Astrocyte (in vitro differentiated cells and primary cell): ENCODE data around the gene P2RX4. TPM values are rescaled to one million over a fixed set of nuclear protein-coding genes. Genes with fewer than 3 reads are reported as not detected.

Experiments used
- DNase-seq: peaks from one replicate; pipeline ENCODE4 v3.0.0-alpha.2; 2010; ENCODE audit warnings: low read depth
- FAIRE-seq: peaks from 2 replicates; lab custom pipeline; 2011; peaks lifted over from hg19 to GRCh38; lab: Jason Lieb, UNC
- H2AFZ ChIP-seq: 2 replicates; pipeline ENCODE4 v1.6.0; 2012; ENCODE audit warnings: low read depth, low read length, inconsistent platforms
- H3K27ac ChIP-seq: 2 replicates; pipeline ENCODE4 v1.5.1; 2011; ENCODE audit warnings: low read depth, low read length, inconsistent platforms
- H3K27me3 ChIP-seq: 2 replicates; pipeline ENCODE4 v1.6.0; 2011; ENCODE audit warnings: low read length, inconsistent platforms; ENCODE audit not compliant: insufficient read depth
- H3K36me3 ChIP-seq: 2 replicates; pipeline ENCODE4 v1.5.1; 2011; ENCODE audit warnings: low read length, inconsistent platforms; ENCODE audit not compliant: insufficient read depth
- H3K4me1 ChIP-seq: 2 replicates; pipeline ENCODE4 v1.5.1; 2011; ENCODE audit warnings: low read length, inconsistent platforms; ENCODE audit not compliant: insufficient read depth
- H3K4me2 ChIP-seq: 2 replicates; pipeline ENCODE4 v1.6.0; 2012; ENCODE audit warnings: low read length, inconsistent platforms
- H3K4me3 ChIP-seq: 2 replicates; pipeline ENCODE4 v1.5.1; 2011; ENCODE audit warnings: low read depth, mild to moderate bottlenecking, low read length, inconsistent platforms; ENCODE audit not compliant: insufficient read depth
- H3K79me2 ChIP-seq: 2 replicates; pipeline ENCODE4 v1.6.0; 2012; ENCODE audit warnings: mild to moderate bottlenecking, low read length, inconsistent platforms; ENCODE audit not compliant: insufficient read depth
- H3K9ac ChIP-seq: 2 replicates; pipeline ENCODE4 v1.6.0; 2012; ENCODE audit warnings: mild to moderate bottlenecking, low read length, inconsistent platforms
- H3K9me3 ChIP-seq: 2 replicates; pipeline ENCODE4 v1.5.1; 2012; ENCODE audit warnings: low read depth, mild to moderate bottlenecking, low read length, inconsistent platforms; ENCODE audit not compliant: insufficient read depth
- H4K20me1 ChIP-seq: 2 replicates; pipeline ENCODE4 v1.6.0; 2012; ENCODE audit warnings: low read length, inconsistent platforms; ENCODE audit not compliant: insufficient read depth
- H3K27ac Mint-ChIP-seq: one replicate; pipeline ENCODE4 v1.8.0; 2021; ENCODE audit warnings: mild to moderate bottlenecking, mixed read lengths; ENCODE audit not compliant: unreplicated experiment
- H3K27me3 Mint-ChIP-seq: one replicate; pipeline ENCODE4 v1.8.0; 2021; ENCODE audit warnings: low read depth, mixed read lengths; ENCODE audit not compliant: unreplicated experiment
- H3K36me3 Mint-ChIP-seq: one replicate; pipeline ENCODE4 v1.8.0; 2021; ENCODE audit warnings: low read depth, mixed read lengths; ENCODE audit not compliant: unreplicated experiment
- H3K4me1 Mint-ChIP-seq: one replicate; pipeline ENCODE4 v1.8.0; 2021; ENCODE audit warnings: low read depth, mixed read lengths; ENCODE audit not compliant: unreplicated experiment
- H3K4me3 Mint-ChIP-seq: one replicate; pipeline ENCODE4 v1.8.0; 2021; ENCODE audit warnings: mild to moderate bottlenecking, moderate library complexity, mixed read lengths; ENCODE audit not compliant: unreplicated experiment
- H3K9me3 Mint-ChIP-seq: one replicate; pipeline ENCODE4 v1.8.0; 2021; ENCODE audit warnings: mild to moderate bottlenecking, mixed read lengths; ENCODE audit not compliant: unreplicated experiment
- CTCF ChIP-seq: IDR thresholded peaks from 2 replicates; pipeline ENCODE4 v1.5.1; 2011; ENCODE audit warnings: low read depth, mild to moderate bottlenecking, inconsistent platforms, low read length, moderate library complexity; ENCODE audit not compliant: insufficient read depth
- EZH2 ChIP-seq: IDR thresholded peaks from 2 replicates; pipeline ENCODE4 v1.6.1; 2012; ENCODE audit warnings: mild to moderate bottlenecking, low read length, inconsistent platforms; ENCODE audit not compliant: insufficient read depth
- total RNA-seq: library from RNA; stranded (reverse); gene quantifications from 2 replicates; pipeline ENCODE4 v1.2.1, GENCODE V29; 2021

P2RX4 gene
- total RNA-seq, 1 donor from 2014 or later = 13.9 TPM

- no peak overlapping the region for H3K4me3 Mint-ChIP-seq
- Histone ChIP-seq H3K4me1 (no peaks in the 10 kb centered on the region), H3K9me3 (no peaks in the 10 kb centered on the region), H3K9ac (no peak overlapping the region), H3K27ac (no peak overlapping the region), H3K79me2 (no peaks in the 10 kb centered on the region), H3K4me2 (no peak overlapping the region), H3K36me3 (peaks cover 3% of the 10 kb centered on the region), H3K27me3 (no peaks in the 10 kb centered on the region), H4K20me1 (no peaks in the 10 kb centered on the region), H2AFZ (no peak overlapping the region), H3K4me3 (no peak overlapping the region)
- H3K27ac Mint-ChIP-seq = no peak overlapping the region
- H3K9me3 Mint-ChIP-seq = no peaks in the 10 kb centered on the region
- FAIRE-seq = peak; percentile 17
- H3K27me3 Mint-ChIP-seq = no peaks in the 10 kb centered on the region
- TF ChIP-seq EZH2 = no peak
- TF ChIP-seq CTCF = no peak
- no peak for DNase-seq
- peaks cover 11% of the 10 kb centered on the region for H3K36me3 Mint-ChIP-seq
- peaks cover 3% of the 10 kb centered on the region for H3K4me1 Mint-ChIP-seq
These were observed 29.6 kb downstream of the P2RX4 start for GRCh38 chr12:121239351-121240061.

- H2AFZ ChIP-seq = no peak overlapping the region
- Mint-ChIP-seq H3K36me3 (peaks cover 11% of the 10 kb centered on the region), H3K27me3 (no peaks in the 10 kb centered on the region), H3K9me3 (no peaks in the 10 kb centered on the region), H3K4me3 (no peak overlapping the region), H3K4me1 (peaks cover 3% of the 10 kb centered on the region), H3K27ac (no peak overlapping the region)
- no peaks in the 10 kb centered on the region for H3K27me3 ChIP-seq
- H3K4me3 ChIP-seq = no peak overlapping the region
- no peak overlapping the region for H3K9ac ChIP-seq
- no peaks in the 10 kb centered on the region for H3K4me1 ChIP-seq
- TF ChIP-seq CTCF = no peak
- no peak for TF ChIP-seq EZH2
- FAIRE-seq (no peak), DNase-seq (no peak)
- H3K27ac ChIP-seq = no peak overlapping the region
- H3K36me3 ChIP-seq = peaks cover 3% of the 10 kb centered on the region
- no peaks in the 10 kb centered on the region for H4K20me1 ChIP-seq
- no peaks in the 10 kb centered on the region for H3K9me3 ChIP-seq
- H3K79me2 ChIP-seq = no peaks in the 10 kb centered on the region
- H3K4me2 ChIP-seq = no peak overlapping the region
These were observed 30.1 kb downstream of the P2RX4 start for GRCh38 chr12:121240062-121240420.

- Histone ChIP-seq H4K20me1 (no peaks in the 10 kb centered on the region), H3K4me1 (no peaks in the 10 kb centered on the region), H3K9ac (no peak overlapping the region), H3K27me3 (no peaks in the 10 kb centered on the region), H2AFZ (no peak overlapping the region), H3K4me3 (no peak overlapping the region), H3K4me2 (peak overlapping the region; percentile 44), H3K36me3 (peaks cover 3% of the 10 kb centered on the region), H3K27ac (no peak overlapping the region), H3K79me2 (no peaks in the 10 kb centered on the region), H3K9me3 (no peaks in the 10 kb centered on the region)
- Mint-ChIP-seq H3K4me1 (peaks cover 3% of the 10 kb centered on the region), H3K27me3 (no peaks in the 10 kb centered on the region), H3K9me3 (no peaks in the 10 kb centered on the region), H3K27ac (no peak overlapping the region), H3K4me3 (no peak overlapping the region), H3K36me3 (peaks cover 11% of the 10 kb centered on the region)
- DNase-seq = no peak
- FAIRE-seq = no peak
- TF ChIP-seq EZH2 = no peak
- TF ChIP-seq CTCF = no peak
These were observed 30.7 kb downstream of the P2RX4 start for GRCh38 chr12:121240484-121241101.
